Measurements from ENCODE around the gene AAMP.

AAMP gene

GRCh38 chr2:218271487-218271797 lies 1.5 kb upstream of the AAMP start:
- ChIA-PET POLR2A (no interaction called here), CTCF (interaction anchor here (0.7 to 6.9 kb wide), 28 partner anchors 8 to 1269 kb away, joined by 3 to 115 read pairs (median 4); partner anchors contain the start of genes BCS1L, CATIP, GPBAR1 and TMBIM1)
- no peak for TF ChIP-seq CTCF (IDR thresholded peaks at IDR 0.05; ENCODE audit: control extremely low read depth, extremely low read depth, low read depth, missing control alignments)
- no peak for DNase-seq (ENCODE audit: extremely low spot score)

- no peak for TF ChIP-seq CTCF (IDR thresholded peaks at IDR 0.05; ENCODE audit: control extremely low read depth, extremely low read depth, low read depth, missing control alignments)
- POLR2A ChIA-PET = interaction anchor here (0.6 to 1.3 kb wide), 4 partner anchors 13 to 19 kb away, joined by 3 to 9 read pairs (median 4); no protein-coding TSS in a partner anchor
- DNase-seq (ENCODE audit: extremely low spot score) = no peak
- CTCF ChIA-PET = interaction anchor here (0.7 to 6.9 kb wide), 24 partner anchors 9 to 1270 kb away, joined by 3 to 115 read pairs (median 4); partner anchors contain the start of genes CATIP, GPBAR1 and TMBIM1
Measured at GRCh38 chr2:218270721-218271486, 967 bp upstream of the AAMP start.

- no peak for TF ChIP-seq CTCF (IDR thresholded peaks at IDR 0.05; ENCODE audit: control extremely low read depth, extremely low read depth, low read depth, missing control alignments)
- ChIA-PET POLR2A (no interaction called here), CTCF (interaction anchor here (1.1 to 2.6 kb wide), 3 partner anchors 8 to 14 kb away, joined by 3 to 11 read pairs (median 5); no protein-coding TSS in a partner anchor)
- no peak for DNase-seq (ENCODE audit: extremely low spot score)
Measured at GRCh38 chr2:218267259-218267658, 2.7 kb downstream of the AAMP start.

- POLR2A ChIA-PET = interaction anchor here (0.5 kb wide), 1 partner anchor 442 kb away, joined by 5 read pairs; no protein-coding TSS in a partner anchor
- no peak for TF ChIP-seq CTCF (IDR thresholded peaks at IDR 0.05; ENCODE audit: control extremely low read depth, extremely low read depth, low read depth, missing control alignments)
- CTCF ChIA-PET = interaction anchor here (1.1 to 2.6 kb wide), 3 partner anchors 9 to 444 kb away, joined by 3 to 11 read pairs (median 3); partner anchors contain the start of gene TTLL4
- DNase-seq (ENCODE audit: extremely low spot score) = no peak
Measured at GRCh38 chr2:218266316-218266979, 3.5 kb downstream of the AAMP start.

- ChIA-PET POLR2A (no interaction called here), CTCF (interaction anchor here (1.6 to 2.6 kb wide), 2 partner anchors 8 to 445 kb away, joined by 3 to 11 read pairs; partner anchors contain the start of gene TTLL4)
- DNase-seq (ENCODE audit: extremely low spot score) = no peak
- no peak for TF ChIP-seq CTCF (IDR thresholded peaks at IDR 0.05; ENCODE audit: control extremely low read depth, extremely low read depth, low read depth, missing control alignments)
Measured at GRCh38 chr2:218265626-218266025, 4.3 kb downstream of the AAMP start.

- TF ChIP-seq CTCF (IDR thresholded peaks at IDR 0.05; ENCODE audit: control extremely low read depth, extremely low read depth, low read depth, missing control alignments) = no peak
- DNase-seq (ENCODE audit: extremely low spot score) = no peak
- ChIA-PET POLR2A (no interaction called here), CTCF (interaction anchor here (1.5 kb wide), 1 partner anchor 97 kb away, joined by 3 read pairs; no protein-coding TSS in a partner anchor)
Measured at GRCh38 chr2:218264773-218265561, 5.0 kb downstream of the AAMP start.
